Hypothalamus (tissue), 51 donors: ENCODE measurements around the gene PCDHA7.
"Not testable (repeated sequence)": the region's sequence is repeated elsewhere in the genome, so short reads cannot be mapped to it uniquely, and the experiment has no call there.

ENCODE experiments used
- DNase-seq, 51 donors: peaks; one replicate each; lab custom pipeline; 2025; lab: John Stamatoyannopoulos, UW

The PCDHA7 gene

DNA sequence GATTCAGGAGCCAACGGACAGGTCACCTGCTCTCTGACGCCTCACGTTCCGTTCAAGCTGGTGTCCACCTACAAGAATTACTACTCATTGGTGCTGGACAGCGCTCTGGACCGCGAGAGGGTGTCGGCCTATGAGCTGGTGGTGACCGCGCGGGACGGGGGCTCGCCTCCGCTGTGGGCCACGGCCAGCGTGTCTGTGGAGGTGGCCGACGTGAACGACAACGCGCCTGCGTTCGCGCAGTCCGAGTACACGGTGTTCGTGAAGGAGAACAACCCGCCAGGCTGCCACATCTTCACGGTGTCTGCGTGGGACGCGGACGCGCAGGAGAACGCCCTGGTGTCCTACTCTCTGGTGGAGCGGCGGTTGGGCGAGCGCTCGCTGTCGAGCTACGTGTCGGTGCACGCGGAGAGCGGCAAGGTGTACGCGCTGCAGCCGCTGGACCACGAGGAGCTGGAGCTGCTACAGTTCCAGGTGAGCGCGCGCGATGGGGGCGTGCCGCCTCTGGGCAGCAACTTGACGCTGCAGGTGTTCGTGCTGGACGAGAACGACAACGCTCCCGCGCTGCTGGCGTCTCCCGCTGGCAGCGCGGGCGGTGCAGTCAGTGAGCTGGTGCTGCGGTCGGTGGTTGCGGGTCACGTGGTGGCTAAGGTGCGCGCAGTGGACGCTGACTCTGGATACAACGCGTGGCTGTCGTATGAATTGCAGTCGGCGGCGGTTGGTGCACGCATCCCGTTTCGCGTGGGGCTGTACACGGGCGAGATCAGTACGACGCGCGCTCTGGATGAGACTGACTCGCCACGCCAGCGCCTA lies 23.3 kb downstream of the PCDHA7 start:
- DNase-seq: no peak

DNA sequence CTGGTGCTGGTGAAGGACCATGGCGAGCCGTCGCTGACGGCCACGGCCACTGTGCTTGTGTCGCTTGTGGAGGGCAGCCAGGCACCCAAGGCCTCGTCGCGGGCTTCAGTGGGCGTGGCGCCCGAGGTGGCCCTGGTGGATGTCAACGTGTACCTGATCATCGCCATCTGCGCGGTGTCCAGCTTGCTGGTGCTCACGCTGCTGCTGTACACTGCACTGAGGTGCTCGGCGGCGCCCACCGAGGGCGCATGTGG lies 23.8 kb downstream of the PCDHA7 start:
- no peak for DNase-seq

DNA sequence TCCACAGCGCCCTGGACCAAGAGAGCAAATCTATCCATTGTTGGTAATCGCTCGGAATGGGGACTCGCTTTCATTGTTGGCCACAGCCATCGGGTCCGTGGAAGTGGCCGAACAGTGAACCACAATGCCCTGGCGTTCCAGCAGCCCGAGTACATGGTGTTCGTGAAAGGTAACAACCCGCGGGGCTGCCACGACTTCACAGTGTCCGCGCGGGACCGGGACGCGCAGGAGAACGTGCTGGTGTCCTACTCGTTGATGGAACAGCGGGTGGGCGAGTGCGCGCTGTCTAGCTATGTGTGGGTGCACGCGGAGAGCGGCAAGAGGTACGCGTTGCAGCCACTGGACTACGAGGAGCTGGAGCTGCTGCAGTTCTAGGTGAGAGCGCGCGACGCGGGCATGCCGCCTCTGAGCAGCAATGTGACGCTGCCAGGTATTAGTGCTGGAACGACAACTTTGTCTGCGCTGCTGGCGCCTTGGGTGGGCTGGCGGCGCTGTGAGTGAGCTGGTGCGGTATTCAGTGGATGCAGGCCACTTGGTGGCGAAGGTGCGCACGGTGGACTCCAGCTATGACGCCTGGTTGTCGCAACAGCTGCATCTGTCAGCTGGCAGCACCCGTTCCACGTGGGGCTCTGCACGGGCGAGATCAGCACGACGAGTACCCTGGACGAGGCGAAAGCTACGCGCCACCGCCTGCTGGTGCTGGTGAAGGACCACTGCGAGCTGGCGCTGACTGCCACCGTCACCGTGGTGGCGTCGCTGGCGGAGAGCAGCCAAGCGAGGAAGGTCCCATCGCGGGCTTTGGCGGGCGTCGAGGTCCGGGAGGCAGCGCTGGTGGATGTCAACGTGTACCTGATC lies 28.6 kb downstream of the PCDHA7 start:
- no peak for DNase-seq

DNA sequence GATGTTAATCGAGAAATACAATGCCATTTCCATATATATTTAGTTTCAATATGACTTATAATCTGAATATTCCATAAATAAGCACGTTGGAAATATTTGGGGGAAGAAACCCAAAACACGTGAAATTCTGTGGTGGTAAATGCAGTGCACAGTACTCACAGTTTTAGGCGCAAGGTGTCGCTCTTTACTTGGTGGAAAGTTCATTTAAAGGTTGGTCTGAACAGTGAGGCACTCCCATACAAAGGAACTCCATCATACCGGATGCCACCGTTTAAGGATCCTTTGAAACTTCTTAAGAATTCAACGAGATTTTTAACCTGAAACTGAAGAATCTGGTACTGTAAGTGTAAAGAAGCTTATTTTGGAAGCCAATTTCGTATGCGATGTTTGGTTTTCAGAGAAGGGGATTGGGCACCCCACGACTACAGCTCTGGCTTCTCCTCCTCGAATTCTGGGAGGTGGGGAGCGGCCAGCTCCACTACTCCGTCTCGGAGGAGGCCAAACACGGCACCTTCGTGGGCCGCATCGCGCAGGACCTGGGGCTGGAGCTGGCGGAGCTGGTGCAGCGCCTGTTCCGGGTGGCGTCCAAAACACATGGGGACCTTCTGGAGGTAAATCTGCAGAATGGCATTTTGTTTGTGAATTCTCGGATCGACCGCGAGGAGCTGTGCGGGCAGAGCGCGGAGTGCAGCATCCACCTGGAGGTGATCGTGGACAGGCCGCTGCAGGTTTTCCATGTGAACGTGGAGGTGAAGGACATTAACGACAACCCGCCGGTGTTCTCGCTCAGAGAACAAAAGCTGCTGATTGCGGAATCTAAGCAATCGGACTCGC lies 34.9 kb downstream of the PCDHA7 start, which contains the start of gene PCDHA11:
Gene PCDHA11, plus strand, starts transcription at position 237 of the 834 bp plus-strand sequence. Its CDS starts 147 bp downstream, at position 384.
- DNase-seq: peak in 2 of 51 donors; percentile 14 to 43

DNA sequence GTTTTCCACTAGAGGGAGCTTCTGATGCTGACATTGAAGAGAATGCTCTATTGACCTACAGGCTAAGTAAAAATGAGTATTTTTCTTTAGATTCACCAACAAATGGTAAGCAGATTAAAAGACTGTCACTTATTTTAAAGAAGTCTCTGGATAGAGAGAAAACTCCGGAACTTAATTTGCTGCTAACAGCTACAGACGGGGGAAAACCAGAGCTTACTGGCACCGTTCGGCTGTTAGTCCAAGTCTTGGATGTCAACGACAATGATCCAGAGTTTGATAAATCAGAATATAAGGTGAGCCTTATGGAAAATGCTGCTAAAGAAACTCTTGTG lies 35.5 kb downstream of the PCDHA7 start:
- no peak for DNase-seq

DNA sequence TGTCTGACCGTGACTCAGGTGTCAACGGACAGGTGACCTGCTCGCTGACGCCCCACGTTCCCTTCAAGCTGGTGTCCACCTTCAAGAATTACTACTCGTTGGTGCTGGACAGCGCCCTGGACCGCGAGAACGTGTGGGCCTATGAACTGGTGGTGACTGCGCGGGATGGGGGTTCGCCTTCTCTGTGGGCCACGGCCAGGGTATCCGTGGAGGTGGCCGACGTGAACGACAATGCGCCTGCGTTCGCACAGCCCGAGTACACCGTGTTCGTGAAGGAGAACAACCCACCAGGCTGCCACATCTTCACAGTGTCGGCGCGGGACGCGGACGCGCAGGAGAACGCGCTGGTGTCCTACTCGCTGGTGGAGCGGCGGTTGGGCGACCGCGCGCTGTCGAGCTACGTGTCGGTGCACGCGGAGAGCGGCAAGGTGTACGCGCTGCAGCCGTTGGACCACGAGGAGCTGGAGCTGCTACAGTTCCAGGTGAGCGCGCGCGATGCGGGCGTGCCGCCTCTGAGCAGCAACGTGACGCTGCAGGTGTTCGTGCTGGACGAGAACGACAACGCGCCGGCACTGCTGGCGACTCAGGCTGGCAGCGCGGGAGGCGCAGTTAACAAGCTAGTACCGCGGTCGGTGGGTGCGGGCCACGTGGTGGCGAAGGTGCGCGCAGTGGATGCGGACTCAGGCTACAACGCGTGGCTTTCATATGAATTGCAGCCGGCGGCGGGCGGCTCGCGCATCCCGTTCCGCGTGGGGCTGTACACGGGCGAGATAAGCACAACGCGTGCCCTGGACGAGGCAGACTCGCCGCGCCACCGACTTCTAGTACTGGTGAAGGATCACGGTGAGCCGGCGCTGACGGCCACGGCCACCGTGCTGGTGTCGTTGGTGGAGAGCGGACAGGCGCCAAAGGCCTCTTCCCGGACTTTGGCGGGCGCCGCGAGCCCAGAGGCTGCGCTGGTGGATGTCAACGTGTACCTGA lies 36.4 kb downstream of the PCDHA7 start:
- DNase-seq: no peak

DNA sequence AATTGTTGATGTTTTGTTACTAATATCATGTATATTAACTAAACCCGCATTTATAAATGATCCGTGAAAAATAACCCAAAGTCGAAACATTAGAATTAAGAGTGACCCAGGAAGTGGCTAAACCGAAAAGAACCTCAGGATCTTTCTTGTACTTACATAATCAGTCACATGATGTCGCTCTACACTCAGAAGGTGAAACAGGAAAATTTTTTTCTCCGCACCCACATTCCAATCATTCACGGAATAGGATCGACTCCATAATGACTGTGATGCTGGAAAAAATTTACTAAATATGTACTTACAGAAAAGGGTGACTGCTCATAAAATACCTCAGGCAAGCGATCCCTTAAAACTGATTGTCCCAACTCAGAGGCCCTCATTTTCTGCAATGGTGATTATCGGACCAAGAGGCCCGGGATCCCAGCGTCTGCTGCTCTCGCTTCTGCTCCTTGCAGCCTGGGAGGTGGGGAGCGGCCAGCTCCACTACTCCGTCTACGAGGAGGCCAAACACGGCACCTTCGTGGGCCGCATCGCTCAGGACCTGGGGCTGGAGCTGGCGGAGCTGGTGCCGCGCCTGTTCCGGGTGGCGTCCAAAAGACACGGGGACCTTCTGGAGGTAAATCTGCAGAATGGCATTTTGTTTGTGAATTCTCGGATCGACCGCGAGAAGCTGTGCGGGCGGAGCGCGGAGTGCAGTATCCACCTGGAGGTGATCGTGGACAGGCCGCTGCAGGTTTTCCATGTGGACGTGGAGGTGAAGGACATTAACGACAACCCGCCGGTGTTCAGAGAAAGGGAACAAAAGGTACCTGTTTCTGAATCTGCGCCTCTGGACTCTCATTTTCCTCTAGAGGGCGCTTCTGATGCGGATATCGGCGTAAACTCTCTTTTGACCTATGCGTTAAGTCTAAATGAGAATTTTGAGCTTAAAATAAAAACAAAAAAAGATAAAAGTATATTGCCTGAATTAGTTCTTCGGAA lies 41.3 kb downstream of the PCDHA7 start, which contains the start of gene PCDHA12:
Gene PCDHA12, plus strand, starts transcription at position 224 of the 981 bp plus-strand sequence. Its CDS starts 165 bp downstream, at position 389.
- no peak for DNase-seq

DNA sequence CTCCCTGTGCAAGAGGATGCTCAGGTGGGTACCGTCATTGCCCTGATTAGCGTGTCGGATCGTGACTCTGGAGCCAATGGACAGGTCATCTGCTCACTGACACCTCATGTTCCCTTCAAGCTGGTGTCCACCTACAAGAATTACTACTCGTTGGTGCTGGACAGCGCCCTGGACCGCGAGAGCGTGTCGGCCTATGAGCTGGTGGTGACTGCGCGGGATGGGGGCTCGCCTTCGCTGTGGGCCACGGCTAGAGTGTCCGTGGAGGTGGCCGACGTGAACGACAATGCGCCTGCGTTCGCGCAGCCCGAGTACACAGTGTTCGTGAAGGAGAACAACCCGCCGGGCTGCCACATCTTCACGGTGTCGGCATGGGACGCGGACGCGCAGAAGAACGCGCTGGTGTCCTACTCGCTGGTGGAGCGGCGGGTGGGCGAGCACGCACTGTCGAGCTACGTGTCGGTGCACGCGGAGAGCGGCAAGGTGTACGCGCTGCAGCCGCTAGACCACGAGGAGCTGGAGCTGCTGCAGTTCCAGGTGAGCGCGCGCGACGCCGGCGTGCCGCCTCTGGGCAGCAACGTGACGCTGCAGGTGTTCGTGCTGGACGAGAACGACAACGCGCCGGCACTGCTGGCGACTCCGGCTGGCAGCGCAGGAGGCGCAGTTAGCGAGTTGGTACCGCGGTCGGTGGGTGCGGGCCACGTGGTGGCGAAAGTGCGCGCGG lies 42.6 kb downstream of the PCDHA7 start:
- DNase-seq: not testable (repeated sequence)

DNA sequence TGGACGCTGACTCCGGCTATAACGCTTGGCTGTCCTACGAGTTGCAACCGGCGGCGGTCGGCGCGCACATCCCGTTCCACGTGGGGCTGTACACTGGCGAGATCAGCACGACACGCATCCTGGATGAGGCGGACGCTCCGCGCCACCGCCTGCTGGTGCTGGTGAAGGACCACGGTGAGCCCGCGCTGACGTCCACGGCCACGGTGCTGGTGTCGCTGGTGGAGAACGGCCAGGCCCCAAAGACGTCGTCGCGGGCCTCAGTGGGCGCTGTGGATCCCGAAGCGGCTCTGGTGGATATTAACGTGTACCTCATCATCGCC lies 43.2 kb downstream of the PCDHA7 start:
- DNase-seq: no peak

DNA sequence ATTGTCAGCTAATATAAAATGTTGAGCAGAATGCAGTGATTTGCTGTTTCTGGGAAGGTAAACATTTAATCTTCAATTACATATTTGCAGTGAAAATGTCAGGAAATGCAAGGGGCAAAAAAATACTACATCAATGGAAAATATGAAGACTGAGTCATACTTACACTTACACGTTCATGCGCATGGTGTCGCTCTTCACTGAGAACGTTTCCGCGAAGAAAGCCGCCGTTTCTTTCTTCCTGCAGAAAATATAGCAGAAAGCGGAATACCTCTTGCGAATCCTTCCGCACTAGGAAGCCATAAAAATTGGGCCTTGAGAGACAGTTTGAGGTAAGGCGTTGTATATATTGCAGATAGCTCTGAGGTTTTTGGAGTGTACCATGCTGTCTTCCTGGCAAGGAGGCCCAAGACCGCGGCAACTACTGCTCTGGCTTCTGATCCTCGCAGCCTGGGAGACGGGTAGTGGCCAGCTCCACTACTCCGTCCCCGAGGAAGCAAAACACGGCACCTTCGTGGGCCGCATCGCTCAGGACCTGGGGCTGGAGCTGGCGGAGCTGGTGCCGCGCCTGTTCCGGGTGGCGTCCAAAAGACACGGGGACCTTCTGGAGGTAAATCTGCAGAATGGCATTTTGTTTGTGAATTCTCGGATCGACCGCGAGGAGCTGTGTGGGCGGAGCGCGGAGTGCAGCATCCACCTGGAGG lies 48.0 kb downstream of the PCDHA7 start, which contains the start of gene PCDHA13:
Gene PCDHA13, plus strand, starts transcription at position 236 of the 702 bp plus-strand sequence. Its CDS starts 145 bp downstream, at position 381.
- peak in 4 of 51 donors; percentile 7 to 17 (median 11) for DNase-seq

DNA sequence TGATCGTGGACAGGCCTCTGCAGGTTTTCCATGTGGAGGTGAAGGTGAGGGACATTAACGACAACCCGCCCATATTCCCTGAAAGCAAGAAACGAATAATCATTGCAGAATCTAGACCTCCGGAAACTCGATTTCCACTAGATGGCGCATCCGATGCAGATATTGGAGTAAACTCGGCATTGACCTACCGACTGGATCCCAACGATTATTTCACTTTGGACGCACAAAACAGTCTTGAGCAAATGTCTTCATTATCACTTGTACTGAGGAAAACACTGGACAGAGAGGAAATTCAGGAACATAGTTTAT lies 48.5 kb downstream of the PCDHA7 start:
- DNase-seq: peak in 2 of 51 donors; percentile 1 to 7

DNA sequence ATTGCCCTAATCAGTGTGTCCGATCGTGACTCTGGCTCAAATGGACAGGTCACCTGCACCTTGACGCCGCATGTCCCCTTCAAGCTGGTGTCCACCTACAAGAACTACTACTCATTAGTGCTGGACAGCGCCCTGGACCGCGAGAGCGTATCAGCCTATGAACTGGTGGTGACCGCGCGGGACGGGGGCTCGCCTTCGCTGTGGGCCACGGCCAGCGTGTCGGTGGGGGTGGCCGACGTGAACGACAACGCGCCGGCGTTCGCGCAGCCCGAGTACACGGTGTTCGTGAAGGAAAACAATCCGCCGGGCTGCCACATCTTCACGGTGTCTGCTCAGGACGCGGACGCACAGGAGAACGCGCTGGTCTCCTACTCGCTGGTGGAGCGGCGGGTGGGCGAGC lies 49.3 kb downstream of the PCDHA7 start:
- no peak for DNase-seq

DNA sequence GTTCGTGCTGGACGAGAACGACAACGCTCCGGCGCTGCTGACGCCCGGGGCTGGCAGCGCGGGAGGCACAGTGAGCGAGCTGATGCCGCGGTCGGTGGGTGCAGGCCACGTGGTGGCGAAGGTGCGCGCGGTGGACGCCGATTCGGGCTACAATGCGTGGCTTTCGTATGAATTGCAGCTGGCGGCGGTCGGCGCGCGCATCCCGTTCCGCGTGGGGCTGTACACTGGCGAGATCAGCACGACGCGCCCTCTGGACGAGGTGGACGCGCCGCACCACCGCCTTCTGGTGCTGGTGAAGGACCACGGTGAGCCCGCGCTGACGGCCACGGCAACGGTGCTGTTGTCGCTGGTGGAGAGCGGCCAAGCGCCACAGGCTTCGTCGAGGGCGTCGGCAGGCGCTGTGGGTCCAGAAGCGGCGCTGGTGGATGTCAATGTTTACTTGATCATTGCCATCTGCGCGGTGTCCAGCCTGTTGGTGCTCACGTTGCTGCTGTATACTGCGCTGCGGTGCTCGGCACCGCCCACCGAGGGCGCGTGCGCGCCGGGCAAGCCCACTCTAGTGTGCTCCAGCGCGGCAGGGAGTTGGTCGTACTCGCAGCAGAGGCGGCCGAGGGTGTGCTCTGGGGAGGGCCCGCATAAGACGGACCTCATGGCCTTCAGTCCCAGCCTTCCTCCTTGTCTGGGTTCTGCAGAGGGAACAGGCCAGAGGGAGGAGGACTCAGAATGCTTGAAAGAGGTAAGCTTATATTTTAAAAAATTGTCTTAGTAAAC lies 50.0 kb downstream of the PCDHA7 start:
- no peak for DNase-seq
